GM18907 (cell line): ENCODE data around the gene CALML6.

Source experiments
- ATAC-seq: cut with Tn5 transposase; IDR thresholded peaks from one replicate; pipeline ENCODE4 v1.9.1; 2021; ENCODE audit warnings: mild to moderate bottlenecking, moderate library complexity; ENCODE audit not compliant: unreplicated experiment

Gene CALML6

DNA sequence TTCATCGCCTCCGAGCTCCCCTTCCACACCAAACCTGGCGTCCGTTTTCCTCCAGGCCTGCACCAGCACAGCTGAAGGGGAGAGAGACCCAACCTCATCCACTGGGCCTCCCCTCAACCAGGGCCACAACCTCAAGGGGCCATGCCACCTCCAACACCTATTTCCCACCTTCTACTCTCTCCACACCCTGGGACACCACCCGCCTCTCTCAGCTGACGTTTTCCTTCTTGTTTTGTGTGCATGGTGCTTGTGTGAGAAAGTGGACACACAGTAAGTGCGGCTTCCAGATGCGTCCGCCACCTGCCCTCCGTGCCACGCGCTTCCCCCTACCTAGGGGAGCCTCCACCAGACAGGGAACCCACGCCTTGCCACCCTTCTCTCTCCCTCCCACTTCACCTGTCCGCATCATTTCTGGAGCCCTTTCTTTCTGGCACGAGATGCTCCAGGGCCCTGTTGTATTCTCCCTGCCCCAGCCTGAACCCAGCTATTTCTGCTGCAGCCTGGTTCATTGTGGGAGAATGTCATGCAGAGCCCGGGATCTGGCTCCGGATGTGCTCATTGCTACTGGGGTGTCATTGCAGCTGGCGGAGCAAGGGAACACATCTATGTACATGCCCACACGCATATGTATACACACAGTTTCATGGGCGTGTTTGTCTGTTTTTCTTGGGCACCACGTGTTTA is 22.8 kb upstream of the CALML6 start:
- no peak for ATAC-seq

DNA sequence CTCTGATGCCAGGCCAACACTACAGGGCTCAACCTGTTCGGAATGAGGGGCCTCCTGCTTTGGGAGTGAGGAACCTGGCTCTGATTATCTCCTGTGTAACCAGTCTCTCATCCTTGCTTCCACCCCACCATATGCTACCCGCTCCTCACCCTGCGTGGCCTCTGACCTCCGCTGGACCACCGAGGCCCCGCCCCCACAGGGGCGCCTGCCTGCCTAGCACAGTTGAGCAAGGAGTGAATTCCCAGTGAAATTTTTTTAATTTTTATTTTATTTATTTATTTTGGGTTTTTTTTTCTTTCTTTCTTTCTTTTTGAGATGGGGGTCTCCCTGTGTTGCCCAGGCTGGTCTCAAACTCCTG is 22.3 kb upstream of the CALML6 start:
- no peak for ATAC-seq

DNA sequence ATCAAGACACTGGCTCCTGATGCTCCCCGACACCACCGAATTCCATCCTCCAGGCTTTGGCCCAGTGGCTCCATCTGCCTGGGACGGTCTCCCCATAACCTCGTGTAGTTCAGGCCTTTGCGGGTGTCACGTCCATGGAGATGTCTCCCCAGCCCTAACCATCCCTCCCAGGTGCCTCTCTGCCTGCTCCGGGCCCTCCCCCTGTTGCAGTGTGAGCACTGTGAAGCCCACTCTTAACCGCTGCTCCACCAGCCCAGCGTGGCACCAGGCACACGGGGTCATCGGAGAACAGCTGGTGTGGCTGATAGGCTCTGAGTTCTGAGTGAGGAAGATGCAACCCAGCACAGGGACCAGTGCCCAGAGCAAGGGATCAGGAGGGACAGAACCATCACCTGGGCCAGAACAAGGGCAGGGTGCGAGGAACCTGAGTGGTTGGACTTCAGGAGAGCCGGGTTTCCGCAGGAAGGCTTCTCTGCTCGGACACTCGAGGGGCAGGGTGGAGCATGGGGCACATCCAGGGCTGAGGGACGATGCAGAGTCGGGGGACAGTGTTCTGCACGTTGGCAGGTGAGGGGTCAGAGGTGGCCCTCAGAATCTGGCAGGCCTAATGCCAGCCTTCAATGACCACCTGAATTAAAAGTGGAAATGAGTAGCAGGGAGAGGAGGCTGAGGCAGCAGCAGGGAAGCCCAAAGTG is 21.6 kb upstream of the CALML6 start:
- ATAC-seq: no peak

DNA sequence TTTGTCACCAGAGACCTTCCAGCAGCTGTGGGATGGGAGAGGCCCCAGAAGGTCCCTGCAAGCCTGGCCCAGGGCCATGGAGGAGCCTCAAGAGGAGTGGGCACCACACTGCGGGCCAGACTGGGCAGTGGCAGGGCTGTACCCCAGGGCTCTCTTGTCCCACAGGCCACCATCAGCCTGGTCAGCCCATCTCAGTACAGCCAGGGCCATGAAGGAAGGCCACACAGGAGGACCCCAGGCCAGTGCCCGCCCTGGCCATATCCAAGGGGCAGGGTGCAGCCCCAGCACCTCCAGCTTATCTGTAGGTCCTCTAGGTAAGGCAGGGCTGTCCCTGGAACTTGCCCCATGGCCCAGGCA is 21.1 kb upstream of the CALML6 start:
- no peak for ATAC-seq

DNA sequence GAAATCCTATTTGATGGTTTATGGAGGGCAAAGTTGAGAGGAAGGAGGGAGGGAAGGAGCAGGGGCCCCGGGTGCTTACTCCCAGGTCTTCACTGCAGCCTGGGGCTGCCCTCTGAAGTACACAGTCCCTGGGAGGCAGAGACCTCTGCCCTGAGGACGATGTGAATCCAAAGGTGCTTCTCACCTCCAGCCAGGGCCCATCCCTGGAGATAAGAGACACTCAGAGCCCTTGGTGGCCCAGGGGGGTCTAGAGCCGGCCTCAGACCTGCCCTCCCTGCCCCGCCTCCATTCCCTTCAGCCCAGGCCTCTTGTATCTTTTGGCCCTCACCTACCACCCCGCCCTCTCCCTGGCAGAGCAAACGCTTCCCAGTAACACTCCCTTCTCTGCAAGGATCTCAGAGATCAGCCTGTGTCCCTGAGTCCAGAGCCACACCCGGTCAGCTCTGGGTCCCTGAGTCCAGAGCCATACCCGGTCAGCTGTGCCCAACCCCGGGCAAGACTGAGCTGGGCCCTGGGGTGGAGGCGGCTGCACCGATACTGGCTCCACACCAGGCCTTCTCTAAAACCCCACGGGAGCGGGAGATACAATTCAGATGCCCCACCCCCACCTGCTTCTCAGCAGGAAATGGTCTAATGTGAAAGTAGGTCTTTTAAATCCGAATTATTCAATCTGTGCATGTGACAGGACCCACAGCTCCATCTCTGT is 20.6 kb upstream of the CALML6 start:
- ATAC-seq: no peak

- no peak for ATAC-seq
Measured at GRCh38 chr1:1895060-1895418, 20.0 kb upstream of the CALML6 start.

GRCh38 chr1:1895456-1896336 is 19.4 kb upstream of the CALML6 start:
- no peak for ATAC-seq

- no peak for ATAC-seq
Measured at GRCh38 chr1:1898246-1898933, 16.7 kb upstream of the CALML6 start.

GRCh38 chr1:1899266-1899966 is 15.6 kb upstream of the CALML6 start:
- ATAC-seq: no peak

- no peak for ATAC-seq
Measured at GRCh38 chr1:1899967-1900327, 15.1 kb upstream of the CALML6 start.

DNA sequence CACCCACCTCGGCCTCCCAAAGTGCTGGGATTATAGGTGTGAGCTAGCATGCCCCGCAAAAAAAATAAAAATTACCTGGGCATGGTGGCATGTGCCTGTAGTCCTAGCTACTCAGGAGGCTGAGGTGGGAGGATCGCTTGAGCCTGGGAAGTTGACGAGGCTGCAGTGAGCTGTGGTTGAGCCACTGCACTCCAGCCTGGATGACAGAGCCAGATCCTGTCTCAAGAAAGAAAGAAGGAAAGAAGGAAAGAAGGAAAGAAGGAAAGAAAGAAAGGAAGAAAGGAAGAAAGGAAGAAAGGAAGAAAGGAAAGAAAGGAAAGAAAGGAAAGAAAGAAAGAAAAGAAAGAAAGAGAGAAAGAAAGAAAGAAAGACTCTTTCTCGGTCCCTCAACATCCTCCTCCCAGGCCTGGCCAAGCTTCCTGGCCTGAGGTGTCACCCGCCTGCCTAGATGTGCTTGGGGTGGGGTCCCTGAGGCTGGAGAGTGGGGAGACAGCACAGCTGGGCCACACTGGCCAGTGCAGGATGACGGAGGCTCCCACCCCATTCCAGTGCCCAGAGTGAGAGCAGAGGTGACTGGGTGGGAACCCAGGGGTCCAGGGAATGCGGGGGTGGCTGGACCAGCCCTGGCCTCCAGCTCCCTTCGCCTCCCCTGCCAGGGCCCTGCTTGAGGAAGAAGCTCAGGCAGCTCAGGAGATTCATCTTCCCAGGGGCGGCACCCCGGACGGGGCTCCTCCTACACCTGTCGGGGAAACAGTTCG is 14.0 kb upstream of the CALML6 start:
- no peak for ATAC-seq

GRCh38 chr1:1901641-1902294 is 13.3 kb upstream of the CALML6 start:
- ATAC-seq: no peak

- no peak for ATAC-seq
Measured at GRCh38 chr1:1903224-1903623, 11.8 kb upstream of the CALML6 start.

GRCh38 chr1:1906185-1907097 is 8.6 kb upstream of the CALML6 start:
- ATAC-seq: no peak

GRCh38 chr1:1907098-1907736 is 7.8 kb upstream of the CALML6 start:
- peak; percentile 33 for ATAC-seq

DNA sequence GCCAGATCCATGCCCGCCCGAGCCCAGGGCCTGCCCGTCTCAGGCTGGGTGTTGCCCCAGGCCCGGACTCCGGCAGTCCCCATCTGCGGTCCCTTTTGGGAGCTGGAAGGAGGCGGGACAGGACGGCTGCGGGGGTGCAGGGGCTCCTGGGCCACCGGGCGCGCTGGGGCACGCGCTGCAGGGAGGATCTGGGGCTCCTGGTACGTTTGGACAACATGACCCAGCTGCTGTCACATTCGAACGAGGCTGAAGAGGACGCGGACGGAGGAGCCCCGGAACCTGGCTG is 6.6 kb upstream of the CALML6 start:
- ATAC-seq: no peak

DNA sequence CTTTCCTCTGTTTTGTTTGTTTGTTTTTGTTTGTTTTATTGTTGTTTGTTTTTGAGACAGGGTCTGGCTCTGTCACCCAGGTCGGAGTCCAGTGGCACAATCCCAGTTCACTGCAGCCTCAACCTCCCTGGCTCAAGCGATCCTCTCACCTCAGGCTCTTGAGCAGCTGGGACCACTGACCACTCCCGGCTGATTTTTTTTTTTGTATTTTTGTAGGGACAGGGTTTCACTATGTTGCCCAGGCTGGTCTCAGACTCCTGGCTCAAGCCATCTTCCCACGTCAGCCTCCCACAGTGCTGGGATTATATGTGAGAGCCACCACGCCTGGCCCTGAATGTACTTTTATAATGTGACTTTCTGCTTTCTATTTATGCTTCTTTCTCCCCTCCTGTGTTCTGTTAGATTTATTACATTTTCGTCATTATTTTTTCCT is 5.0 kb upstream of the CALML6 start:
- no peak for ATAC-seq
